A673 (cell line): ENCODE data around the gene BACE2. TPM values are rescaled to one million over a fixed set of nuclear protein-coding genes. Genes with fewer than 3 reads are reported as not detected.

Experiments used
- BruUV-seq: library from RNA; stranded (reverse); fragments of 400-500 nt; replicated peaks from 2 replicates; lab custom pipeline; 2021; lab: Mats Ljungman, UMichigan
- CTCF ChIA-PET: fragments of 300-600 bp; sonication (Branson Sonifier 250); formaldehyde crosslinking; loops from one replicate; lab custom pipeline; 2022; ENCODE audit warnings: antibody characterized with exemption; lab: Charles Lee
- POLR2A ChIA-PET: fragments of 300-600 bp; sonication (Branson Sonifier 250); formaldehyde crosslinking; loops from one replicate; lab custom pipeline; 2022; ENCODE audit warnings: antibody characterized with exemption; ENCODE audit not compliant: low non-redundant PET; lab: Charles Lee
- DNase-seq: peaks from one replicate; pipeline ENCODE4 v3.0.0-alpha.2; 2015; ENCODE audit warnings: low spot score
- H3K27ac ChIP-seq: fragments of 200-600 bp; sonication (generic); 2 replicates; pipeline ENCODE4 v1.5.1; 2016; ENCODE audit warnings: mixed run types, low read depth, mild to moderate bottlenecking, mixed read lengths, antibody characterized with exemption, low read length; ENCODE audit not compliant: poor library complexity, severe bottlenecking
- H3K27me3 ChIP-seq: fragments of 200-600 bp; sonication (generic); replicated peaks from 2 replicates; pipeline ENCODE4 v1.6.1; 2017; ENCODE audit warnings: mixed run types, low read depth, mild to moderate bottlenecking, mixed read lengths, antibody characterized with exemption, low read length; ENCODE audit not compliant: insufficient read depth, poor library complexity
- H3K36me3 ChIP-seq: fragments of 200-600 bp; sonication (generic); 2 replicates; pipeline ENCODE4 v1.6.1; 2016; ENCODE audit warnings: mixed run types, mild to moderate bottlenecking, mixed read lengths, antibody characterized with exemption, low read length; ENCODE audit not compliant: insufficient read depth, poor library complexity, severe bottlenecking
- H3K4me1 ChIP-seq: fragments of 200-600 bp; sonication (generic); 2 replicates; pipeline ENCODE4 v1.6.1; 2017; ENCODE audit warnings: mixed run types, mild to moderate bottlenecking, mixed read lengths, antibody characterized with exemption, low read length; ENCODE audit not compliant: insufficient read depth, poor library complexity, severe bottlenecking
- H3K4me3 ChIP-seq: fragments of 200-600 bp; sonication (generic); 2 replicates; pipeline ENCODE4 v1.5.1; 2016; ENCODE audit warnings: low read depth, mixed run types, mild to moderate bottlenecking, mixed read lengths, low read length; ENCODE audit not compliant: poor library complexity, severe bottlenecking
- H3K9me3 ChIP-seq: fragments of 200-600 bp; sonication (generic); 2 replicates; pipeline ENCODE4 v1.6.1; 2016; ENCODE audit warnings: mixed run types, low read depth, mild to moderate bottlenecking, mixed read lengths, antibody characterized with exemption, low read length; ENCODE audit not compliant: poor library complexity, severe bottlenecking
- CTCF ChIP-seq: fragments of 300-800, 200-600 bp; sonication (generic); conservative IDR thresholded peaks from 2 replicates; pipeline ENCODE4 v1.5.1; 2017; ENCODE audit warnings: low read depth, mild to moderate bottlenecking, antibody characterized with exemption, low read length, moderate library complexity, mixed read lengths
- EZH2 ChIP-seq: fragments of 200-600 bp; sonication (generic); IDR thresholded peaks from 2 replicates; pipeline ENCODE4 v1.6.1; 2017; ENCODE audit warnings: borderline replicate concordance, low read depth, mild to moderate bottlenecking, mixed read lengths, antibody characterized with exemption, low read length; ENCODE audit not compliant: poor library complexity, severe bottlenecking
- intact Hi-C: fragments of 100-400 bp; cut with micrococcal nuclease; formaldehyde crosslinking; loops from one replicate; pipeline ENCODE4 v1.10.0; 2022; ENCODE audit not compliant: unreplicated experiment
- total RNA-seq: library from RNA; stranded (reverse); gene quantifications from 2 replicates; pipeline ENCODE4 v1.2.3, GENCODE V29; 2021

The BACE2 gene
- total RNA-seq, 1 experiment from 2014 or later: 6.9 TPM

- BruUV-seq: no TSS peak
- Histone ChIP-seq H3K4me1 (no peaks in the 10 kb centered on the region), H3K27ac (no peak overlapping the region), H3K27me3 (no peaks in the 10 kb centered on the region), H3K36me3 (no peaks in the 10 kb centered on the region), H3K9me3 (no peaks in the 10 kb centered on the region), H3K4me3 (no peak overlapping the region)
- POLR2A ChIA-PET: no interaction called here
- TF ChIP-seq CTCF (no peak), EZH2 (no peak)
- intact Hi-C loops: loop anchor here (10.0 kb wide), 1 partner anchor 986 kb away; no protein-coding TSS in a partner anchor
- no peak for DNase-seq
- CTCF ChIA-PET: no interaction called here
Measured at GRCh38 chr21:41130883-41131282, 37.1 kb upstream of the BACE2 start.

GRCh38 chr21:41133874-41134522 lies 34.0 kb upstream of the BACE2 start:
- intact Hi-C loops: loop anchor here (10.0 kb wide), 1 partner anchor 989 kb away; no protein-coding TSS in a partner anchor
- no TSS peak for BruUV-seq
- H3K27me3 ChIP-seq: no peaks in the 10 kb centered on the region
- peak; percentile 48 for TF ChIP-seq CTCF
- no peak for TF ChIP-seq EZH2
- no peak overlapping the region for H3K27ac ChIP-seq
- CTCF ChIA-PET: no interaction called here
- peak; percentile 8 for DNase-seq
- POLR2A ChIA-PET: no interaction called here
- no peaks in the 10 kb centered on the region for H3K9me3 ChIP-seq
- H3K4me1 ChIP-seq: no peaks in the 10 kb centered on the region
- no peaks in the 10 kb centered on the region for H3K36me3 ChIP-seq
- no peak overlapping the region for H3K4me3 ChIP-seq

- ChIA-PET CTCF (no interaction called here), POLR2A (no interaction called here)
- H3K4me3 ChIP-seq: no peak overlapping the region
- H3K27me3 ChIP-seq: no peaks in the 10 kb centered on the region
- intact Hi-C loops: loop anchor here (10.0 kb wide), 1 partner anchor 991 kb away; no protein-coding TSS in a partner anchor
- H3K4me1 ChIP-seq: no peaks in the 10 kb centered on the region
- no peaks in the 10 kb centered on the region for H3K36me3 ChIP-seq
- no peak overlapping the region for H3K27ac ChIP-seq
- H3K9me3 ChIP-seq: no peaks in the 10 kb centered on the region
- DNase-seq: no peak
- TF ChIP-seq EZH2: no peak
- no peak for TF ChIP-seq CTCF
- BruUV-seq: no TSS peak
Measured at GRCh38 chr21:41135746-41136145, 32.2 kb upstream of the BACE2 start.
